HCT116 (cell line): Measurements from ENCODE around the gene TYW1B. TPM values are rescaled to one million over a fixed set of nuclear protein-coding genes. Genes with fewer than 3 reads are reported as not detected.
"Not testable (repeated sequence)": the region's sequence is repeated elsewhere in the genome, so short reads cannot be mapped to it uniquely, and the experiment has no call there.

Experiments
- ATAC-seq: fragments of 200-7000 bp; cut with Tn5 transposase; 2 replicates; pipeline ENCODE4 v1.9.1; 2020; ENCODE audit warnings: mild to moderate bottlenecking, moderate library complexity
- BruUV-seq: library from RNA; stranded (reverse); fragments of 400-500 nt; replicated peaks from 2 replicates; lab custom pipeline; 2021; lab: Mats Ljungman, UMichigan
- CTCF ChIA-PET: fragments of 300-600 bp; sonication (Branson Sonifier 250); formaldehyde crosslinking; loops from one replicate; lab custom pipeline; 2021; ENCODE audit warnings: antibody characterized with exemption; lab: Charles Lee
- POLR2A ChIA-PET: fragments of 300-600, 350-600 bp; sonication (Branson Sonifier 250); formaldehyde crosslinking; loops from one replicate; lab custom pipeline; 2021; ENCODE audit warnings: antibody characterized with exemption; lab: Charles Lee
- RAD21 ChIA-PET, 2 experiments: fragments of 300-600 bp; sonication (Branson Sonifier 250); formaldehyde crosslinking; loops; one replicate each; lab custom pipeline; 2023; ENCODE audit warnings: low total read pairs in 2 of 2; ENCODE audit not compliant: uncharacterized antibody in 2 of 2, unreplicated experiment in 2 of 2, low non-redundant PET in 1 of 2; lab: Charles Lee
- DNase-seq: peaks from one replicate; pipeline ENCODE4 v3.0.0-alpha.2; 2010; ENCODE audit warnings: low read depth, low spot score
- H2AFZ ChIP-seq: fragments of 200-600 bp; shearing (Covaris generic), sonication (generic); 2 replicates; pipeline ENCODE4 v1.6.1; 2017; ENCODE audit warnings: low read depth, mixed run types, mixed read lengths, antibody characterized with exemption, low read length; ENCODE audit not compliant: poor library complexity, severe bottlenecking
- H3K27ac ChIP-seq: 2 replicates; pipeline ENCODE4 v1.5.1; 2012; ENCODE audit warnings: low read depth, low read length
- H3K27me3 ChIP-seq: fragments of 200-600 bp; sonication (generic); 2 replicates; pipeline ENCODE4 v1.6.1; 2016; ENCODE audit warnings: mixed run types, low read length, mixed read lengths; ENCODE audit not compliant: insufficient read depth
- H3K36me3 ChIP-seq, 2 experiments: fragments of 200-500 bp in 1 of 2; fragments of 200-600 bp in 1 of 2; sonication (Bioruptor generic) in 1 of 2; sonication (generic) in 1 of 2; 2 replicates each; pipeline versions ENCODE4 v1.5.1 to v1.6.1; 2014 to 2016; ENCODE audit warnings: low read length in 2 of 2, inconsistent platforms in 1 of 2, mixed read lengths in 1 of 2, mixed run types in 1 of 2; ENCODE audit not compliant: insufficient read depth in 2 of 2, control insufficient read depth in 1 of 2
- H3K4me1 ChIP-seq, 2 experiments: fragments of 200-600 bp in 1 of 2; sonication (generic) in 1 of 2; 2 replicates each; pipeline versions ENCODE4 v1.5.1 to v1.6.1; 2012 to 2017; ENCODE audit warnings: low read length in 2 of 2, inconsistent platforms in 1 of 2, mild to moderate bottlenecking in 1 of 2, mixed read lengths in 1 of 2, mixed run types in 1 of 2, moderate library complexity in 1 of 2; ENCODE audit not compliant: insufficient read depth in 2 of 2, control insufficient read depth in 1 of 2
- H3K4me2 ChIP-seq: fragments of 200-600 bp; sonication (generic); 2 replicates; pipeline ENCODE4 v1.6.1; 2017; ENCODE audit warnings: mixed run types, low read length, mixed read lengths
- H3K4me3 ChIP-seq, 2 experiments: fragments of 200-600 bp in 1 of 2; sonication (generic) in 1 of 2; replicated peaks in 1 of 2; 2 replicates each; pipeline ENCODE4 v1.5.1; 2011 to 2016; ENCODE audit warnings: low read length in 2 of 2, control low read depth in 1 of 2, low read depth in 1 of 2, mild to moderate bottlenecking in 1 of 2, mixed read lengths in 1 of 2, mixed run types in 1 of 2
- H3K79me2 ChIP-seq: fragments of 200-600 bp; sonication (generic); 2 replicates; pipeline ENCODE4 v1.6.1; 2017; ENCODE audit warnings: mild to moderate bottlenecking, mixed run types, low read length, moderate library complexity, mixed read lengths; ENCODE audit not compliant: insufficient read depth
- H3K9ac ChIP-seq: fragments of 200-600 bp; sonication (generic); 2 replicates; pipeline ENCODE4 v1.6.1; 2016; ENCODE audit warnings: low read length, mixed read lengths
- H3K9me2 ChIP-seq: fragments of 200-600 bp; sonication (generic), shearing (Covaris generic); 2 replicates; pipeline ENCODE4 v1.6.1; 2017; ENCODE audit warnings: mixed run types, mild to moderate bottlenecking, moderate library complexity; ENCODE audit not compliant: insufficient read depth
- H3K9me3 ChIP-seq, 2 experiments: fragments of 200-500 bp in 1 of 2; fragments of 200-600 bp in 1 of 2; sonication (Bioruptor generic) in 1 of 2; sonication (generic) in 1 of 2; 2 replicates each; pipeline ENCODE4 v1.6.1; 2014 to 2017; ENCODE audit warnings: low read length in 2 of 2, mixed read lengths in 2 of 2, inconsistent platforms in 1 of 2, low read depth in 1 of 2, mild to moderate bottlenecking in 1 of 2, mixed run types in 1 of 2, moderate library complexity in 1 of 2; ENCODE audit not compliant: control insufficient read depth in 1 of 2, insufficient read depth in 1 of 2
- H4K20me1 ChIP-seq: fragments of 200-600 bp; sonication (generic), shearing (Covaris generic); 2 replicates; pipeline ENCODE4 v1.6.1; 2017; ENCODE audit warnings: mixed run types, mild to moderate bottlenecking, moderate library complexity; ENCODE audit not compliant: insufficient read depth
- CEBPB ChIP-seq: IDR thresholded peaks from 2 replicates; pipeline ENCODE4 v1.6.1; 2012; ENCODE audit warnings: low read depth
- EZH2 ChIP-seq: fragments of 200-600 bp; sonication (generic); IDR thresholded peaks from 2 replicates; pipeline ENCODE4 v1.6.1; 2017; ENCODE audit warnings: antibody characterized with exemption, mixed run types
- JUND ChIP-seq: IDR thresholded peaks from 2 replicates; pipeline ENCODE4 v1.6.1; 2012
- MAX ChIP-seq: IDR thresholded peaks from 2 replicates; pipeline ENCODE4 v1.6.1; 2012
- POLR2AphosphoS5 ChIP-seq: IDR thresholded peaks from 2 replicates; pipeline ENCODE4 v1.6.1; 2011; ENCODE audit warnings: mild to moderate bottlenecking, low read depth, low read length, moderate library complexity
- RAD21 ChIP-seq: IDR thresholded peaks from 2 replicates; pipeline ENCODE4 v1.6.1; 2012; ENCODE audit warnings: low read depth, mild to moderate bottlenecking
- REST ChIP-seq: IDR thresholded peaks from 2 replicates; pipeline ENCODE4 v1.6.1; 2012; ENCODE audit warnings: low read depth
- SIN3A ChIP-seq: IDR thresholded peaks from 2 replicates; pipeline ENCODE4 v1.6.1; 2012; ENCODE audit warnings: low read depth
- SP1 ChIP-seq: IDR thresholded peaks from 2 replicates; pipeline ENCODE4 v1.6.1; 2012; ENCODE audit warnings: low read depth
- SRF ChIP-seq: IDR thresholded peaks from 2 replicates; pipeline ENCODE4 v1.6.1; 2012; ENCODE audit warnings: low read depth
- YY1 ChIP-seq: IDR thresholded peaks from 2 replicates; pipeline ENCODE4 v1.6.1; 2011; ENCODE audit warnings: low read length, low read depth, moderate library complexity, mild to moderate bottlenecking; ENCODE audit not compliant: insufficient replicate concordance; ENCODE audit errors: extremely low read depth
- ZNF274 ChIP-seq: fragments of 200-500 bp; sonication (Bioruptor generic); IDR thresholded peaks from 2 replicates; pipeline ENCODE4 v1.6.1; 2014; ENCODE audit warnings: mild to moderate bottlenecking, low read depth, low read length, inconsistent platforms
- intact Hi-C: fragments of 100-400 bp; cut with micrococcal nuclease; formaldehyde crosslinking; loops from 2 replicates; pipeline ENCODE4 v1.10.0; 2022
- total RNA-seq: library from RNA; stranded (reverse); gene quantifications from one replicate; pipeline ENCODE4 v1.2.1, GENCODE V29; 2021; ENCODE audit not compliant: unreplicated experiment

TYW1B gene
- total RNA-seq, 1 experiment from 2014 or later = 2.4 TPM

GRCh38 chr7:72538856-72539255, 289.1 kb downstream of the TYW1B start (continued):
- TF ChIP-seq POLR2AphosphoS5 = no peak
- TF ChIP-seq REST = no peak
- no peak for TF ChIP-seq EZH2
- no peak for TF ChIP-seq CEBPB

GRCh38 chr7:72538147-72538546, 289.9 kb downstream of the TYW1B start:
- Histone ChIP-seq H3K9me2 (no peaks in the 10 kb centered on the region), H3K9ac (no peak overlapping the region), H3K4me1 (peaks cover 9 to 13% of the 10 kb centered on the region in 2 experiments; a peak in 3 of 4 replicates), H4K20me1 (no peaks in the 10 kb centered on the region), H3K79me2 (no peaks in the 10 kb centered on the region), H3K27me3 (no peaks in the 10 kb centered on the region), H2AFZ (no peak overlapping the region), H3K4me2 (peak overlapping the region; percentile 35; the same call in 1 of the 2 replicates), H3K4me3 (no peak overlapping the region), H3K36me3 (no peaks in the 10 kb centered on the region), H3K9me3 (no peaks in the 10 kb centered on the region), H3K27ac (no peak overlapping the region)
- ATAC-seq = no peak
- no peak for DNase-seq
- no TSS peak for BruUV-seq
- ChIA-PET POLR2A (no interaction called here), CTCF (no interaction called here), RAD21 (no interaction called here)
- TF ChIP-seq SP1 (no peak), MAX (no peak), YY1 (no peak), SRF (no peak), EZH2 (no peak), RAD21 (no peak), ZNF274 (no peak), JUND (no peak), SIN3A (no peak)
- intact Hi-C loops = no loop called here

GRCh38 chr7:72536038-72536437, 292.0 kb downstream of the TYW1B start:
- CTCF ChIA-PET, H3K4me3 ChIP-seq, POLR2A ChIA-PET, H3K4me2 ChIP-seq, DNase-seq, H3K9me3 ChIP-seq, H3K79me2 ChIP-seq, H3K36me3 ChIP-seq, H3K9ac ChIP-seq, H2AFZ ChIP-seq, intact Hi-C loops, ATAC-seq, H3K27ac ChIP-seq, BruUV-seq, H4K20me1 ChIP-seq, RAD21 ChIA-PET, H3K9me2 ChIP-seq, H3K27me3 ChIP-seq: not testable (repeated sequence)
- peaks cover 9 to 13% of the 10 kb centered on the region in 2 experiments; a peak in 3 of 4 replicates for H3K4me1 ChIP-seq
